HL-60 (cell line): ENCODE results near the gene MAPKAPK2.

Source experiments
- DNase-seq, 2 experiments: peaks; one replicate each; pipeline ENCODE4 v3.0.0-alpha.2; 2010 to 2020; ENCODE audit warnings: low read depth in 1 of 2, low spot score in 1 of 2
- H3K27ac ChIP-seq: fragments of 250-450 bp; sonication (Bioruptor Pico); replicated peaks from 2 replicates; pipeline ENCODE4 v1.5.1; 2020; ENCODE audit warnings: mild to moderate bottlenecking, moderate library complexity
- H3K27me3 ChIP-seq: fragments of 250-450 bp; sonication (Bioruptor Pico); 2 replicates; pipeline ENCODE4 v1.5.1; 2021; ENCODE audit warnings: mild to moderate bottlenecking, moderate library complexity; ENCODE audit not compliant: insufficient read depth, poor library complexity, severe bottlenecking
- H3K4me3 ChIP-seq: replicated peaks from 2 replicates; pipeline ENCODE4 v1.5.1; 2011; ENCODE audit warnings: mild to moderate bottlenecking, control low read depth, low read length; ENCODE audit not compliant: insufficient read depth
- CTCF ChIP-seq: IDR thresholded peaks from one replicate; pipeline ENCODE4 v1.5.1; 2011; ENCODE audit warnings: low read length, control low read depth, inconsistent platforms; ENCODE audit not compliant: insufficient read depth
- GABPA ChIP-seq: IDR thresholded peaks from 2 replicates; pipeline ENCODE4 v1.6.1; 2012; ENCODE audit warnings: low read depth
- POLR2AphosphoS5 ChIP-seq: IDR thresholded peaks from 2 replicates; pipeline ENCODE4 v1.6.1; 2012; ENCODE audit warnings: low read depth
- REST ChIP-seq: IDR thresholded peaks from 2 replicates; pipeline ENCODE4 v1.6.1; 2012; ENCODE audit warnings: low read depth; ENCODE audit not compliant: insufficient replicate concordance
- SPI1 ChIP-seq: IDR thresholded peaks from 2 replicates; pipeline ENCODE4 v1.6.1; 2012; ENCODE audit warnings: low read depth, mild to moderate bottlenecking, borderline replicate concordance

MAPKAPK2 gene

GRCh38 chr1:206714331-206715058 lies 29.8 kb downstream of the MAPKAPK2 start:
- TF ChIP-seq POLR2AphosphoS5 (no peak), GABPA (no peak), SPI1 (no peak), CTCF (no peak), REST (no peak)
- Histone ChIP-seq H3K4me3 (no peak overlapping the region), H3K27me3 (no peaks in the 10 kb centered on the region), H3K27ac (no peak overlapping the region)
- DNase-seq, result no peak

DNA sequence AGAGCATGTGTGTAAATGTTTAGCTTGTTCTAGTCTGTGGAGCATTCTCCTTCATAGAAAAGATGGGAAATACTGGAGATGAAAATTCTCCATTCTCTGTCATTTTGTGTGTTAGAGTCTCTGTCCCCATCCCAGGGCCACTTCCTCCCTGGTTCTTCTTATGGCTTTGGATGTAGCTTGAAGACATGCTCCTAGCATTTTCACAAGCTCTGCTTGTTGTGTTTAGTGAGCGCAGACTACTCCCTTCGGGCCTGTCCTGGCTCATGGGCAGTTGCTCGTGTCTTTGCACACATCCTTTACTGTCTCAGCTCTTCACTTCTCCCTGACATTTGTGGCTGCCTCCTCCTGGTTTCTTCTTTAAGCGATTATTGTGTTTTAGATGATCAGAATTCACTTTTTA lies 30.4 kb downstream of the MAPKAPK2 start:
- TF ChIP-seq GABPA, result no peak
- peak; percentile 48; the same call in 1 of the 2 replicates for TF ChIP-seq SPI1
- H3K4me3 ChIP-seq, result no peak overlapping the region
- H3K27ac ChIP-seq, result no peak overlapping the region
- DNase-seq, result no peak
- no peaks in the 10 kb centered on the region for H3K27me3 ChIP-seq

DNA sequence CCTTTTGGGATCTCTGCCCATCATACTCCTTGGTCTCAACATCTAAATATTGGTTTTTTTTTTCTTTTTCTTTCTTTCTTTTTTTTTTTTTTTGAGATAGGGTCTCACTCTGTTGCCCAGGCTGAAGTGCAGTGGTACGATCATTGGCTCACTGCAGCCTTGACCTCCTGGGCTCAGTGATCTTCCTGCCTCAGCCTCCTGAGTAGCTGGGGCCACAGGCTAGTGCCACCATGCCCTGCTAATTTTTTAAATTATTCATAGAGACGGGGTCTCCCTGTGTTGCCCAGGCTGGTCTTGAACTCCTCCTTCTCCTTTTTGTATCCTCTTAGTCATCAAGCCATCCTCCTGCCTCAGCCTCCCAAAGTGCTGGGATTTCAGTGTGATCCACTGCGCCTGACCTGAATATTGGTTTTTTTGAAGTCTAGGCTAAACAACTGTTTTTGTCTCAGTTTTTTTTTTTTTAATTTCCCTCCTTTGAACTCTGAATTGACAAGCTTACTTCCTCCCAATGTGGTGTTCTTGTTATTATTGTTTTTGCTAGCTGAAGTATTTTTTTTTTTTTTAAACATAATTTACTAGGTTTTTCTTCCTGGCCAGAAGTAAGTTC lies 30.9 kb downstream of the MAPKAPK2 start:
- DNase-seq, result no peak
- no peak for TF ChIP-seq GABPA
- no peak for TF ChIP-seq CTCF
- TF ChIP-seq SPI1, result no peak
- TF ChIP-seq REST, result no peak
- TF ChIP-seq POLR2AphosphoS5, result no peak
- Histone ChIP-seq H3K4me3 (no peak overlapping the region), H3K27me3 (no peaks in the 10 kb centered on the region), H3K27ac (no peak overlapping the region; the same call in 1 of the 2 replicates)

GRCh38 chr1:206716159-206716869 lies 31.6 kb downstream of the MAPKAPK2 start:
- H3K27ac ChIP-seq, result peak overlapping the region; percentile 0
- no peak for DNase-seq
- no peaks in the 10 kb centered on the region for H3K27me3 ChIP-seq
- H3K4me3 ChIP-seq, result no peak overlapping the region
- TF ChIP-seq CTCF (no peak), GABPA (no peak), SPI1 (no peak), REST (no peak), POLR2AphosphoS5 (no peak)
